H1 (cell line): ENCODE results near the gene CASP1. TPM values are rescaled to one million over a fixed set of nuclear protein-coding genes. Genes with fewer than 3 reads are reported as not detected.

Experiments used
- BACH1 ChIP-seq: IDR thresholded peaks from 2 replicates; pipeline ENCODE4 v1.6.1; 2012; ENCODE audit warnings: low read length, improper control_type of control experiment
- BCL11A ChIP-seq, 2 experiments: IDR thresholded peaks; one replicate each; pipeline ENCODE4 v1.6.1; 2011; ENCODE audit warnings: low read depth in 2 of 2, low read length in 2 of 2, mild to moderate bottlenecking in 2 of 2
- CBX8 ChIP-seq: fragments of 300-800, 300-1000 bp; sonication (generic); IDR thresholded peaks from 2 replicates; pipeline ENCODE4 v1.7.1; 2016; ENCODE audit warnings: low read depth, low read length, borderline replicate concordance
- JUND ChIP-seq: IDR thresholded peaks from 2 replicates; pipeline ENCODE4 v1.6.1; 2011; ENCODE audit warnings: mild to moderate bottlenecking, improper control_type of control experiment, low read length
- PHF8 ChIP-seq: fragments of 200-600 bp; sonication (generic); conservative IDR thresholded peaks from 2 replicates; pipeline ENCODE4 v1.7.1; 2012; ENCODE audit warnings: low read depth, mild to moderate bottlenecking, inconsistent platforms, low read length, moderate library complexity
- RXRA ChIP-seq: IDR thresholded peaks from 2 replicates; pipeline ENCODE4 v1.6.1; 2011; ENCODE audit warnings: low read depth, mild to moderate bottlenecking, low read length, moderate library complexity; ENCODE audit not compliant: insufficient read depth
- SRF ChIP-seq: IDR thresholded peaks from 2 replicates; pipeline ENCODE4 v1.6.1; 2011; ENCODE audit warnings: mild to moderate bottlenecking, low read depth, low read length, moderate library complexity
- TAF1 ChIP-seq: IDR thresholded peaks from 2 replicates; pipeline ENCODE4 v1.6.1; 2011; ENCODE audit warnings: mild to moderate bottlenecking, low read depth, low read length
- YY1 ChIP-seq: IDR thresholded peaks from 2 replicates; pipeline ENCODE4 v1.6.1; 2011; ENCODE audit warnings: low read depth, mild to moderate bottlenecking, low read length
- polyA plus RNA-seq, 7 experiments: library from polyadenylated mRNA; depleted of rRNA in 3 of 7; stranded (reverse) in 5 of 7; unstranded in 2 of 7; fragments of >200 nt in 5 of 7; fragments of 200-250 nt in 2 of 7; gene quantifications; 1 replicate in 5 of 7; 2 replicates in 1 of 7; 4 replicates in 1 of 7; pipeline versions ENCODE4 v1.2.1 to v1.2.3, GENCODE V29; 2011 to 2013; ENCODE audit warnings: missing spikeins in 2 of 7, mixed read lengths in 2 of 7
- total RNA-seq: library from RNA; stranded (reverse); fragmentation: NEBNext Ultra II Directional; extraction: Animal tissue kit (Norgen Biotek cat#: 25700); gene quantifications from 2 replicates; pipeline ENCODE4 v1.2.1, GENCODE V29; 2021
- TF ChIP-seq, protein P1 (sequence below): IDR thresholded peaks from 2 replicates; pipeline ENCODE4 v1.6.1; 2012; ENCODE audit warnings: inconsistent platforms
- TF ChIP-seq, protein P2 (sequence below): IDR thresholded peaks from 2 replicates; pipeline ENCODE4 v1.6.1; 2012; ENCODE audit warnings: inconsistent platforms
- TF ChIP-seq, protein P3 (sequence below): IDR thresholded peaks from 2 replicates; pipeline ENCODE4 v1.6.1; 2011; ENCODE audit warnings: low read length, improper control_type of control experiment

Gene CASP1
- total and polyA plus RNA-seq, 2 of the 8 experiments (the other 6 are each of a cell fraction or from before 2014, with no cell fraction given), result not detected

DNA sequence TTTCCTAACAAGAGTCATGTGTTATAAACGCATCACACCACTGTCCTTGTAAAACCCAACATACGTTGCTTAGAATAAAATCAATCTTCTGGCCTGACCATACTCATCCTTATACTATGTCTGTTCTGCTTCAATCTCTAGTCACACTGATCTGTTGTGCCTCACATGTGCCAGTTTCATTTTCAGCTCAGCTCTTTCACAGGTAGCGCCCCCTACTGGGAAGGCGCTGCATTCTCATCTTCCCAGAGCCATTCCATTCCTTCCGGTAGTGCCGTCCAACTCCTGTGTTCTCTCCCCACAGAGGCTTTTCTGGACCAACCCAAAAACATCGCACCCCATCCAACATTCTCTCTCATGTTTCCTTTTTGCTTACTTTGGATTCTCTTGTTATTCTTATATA is 34.1 kb downstream of the CASP1 start (continued):
- TF ChIP-seq PHF8, result no peak
- no peak for TF ChIP-seq YY1
- no peak for TF ChIP-seq CBX8
- TF ChIP-seq TAF1, result no peak
- TF ChIP-seq RXRA, result no peak
- no peak for TF ChIP-seq BACH1
- TF ChIP-seq SRF, result no peak
- TF ChIP-seq, protein P1, sequence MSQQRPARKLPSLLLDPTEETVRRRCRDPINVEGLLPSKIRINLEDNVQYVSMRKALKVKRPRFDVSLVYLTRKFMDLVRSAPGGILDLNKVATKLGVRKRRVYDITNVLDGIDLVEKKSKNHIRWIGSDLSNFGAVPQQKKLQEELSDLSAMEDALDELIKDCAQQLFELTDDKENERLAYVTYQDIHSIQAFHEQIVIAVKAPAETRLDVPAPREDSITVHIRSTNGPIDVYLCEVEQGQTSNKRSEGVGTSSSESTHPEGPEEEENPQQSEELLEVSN, result no peak
- TF ChIP-seq, protein P2, sequence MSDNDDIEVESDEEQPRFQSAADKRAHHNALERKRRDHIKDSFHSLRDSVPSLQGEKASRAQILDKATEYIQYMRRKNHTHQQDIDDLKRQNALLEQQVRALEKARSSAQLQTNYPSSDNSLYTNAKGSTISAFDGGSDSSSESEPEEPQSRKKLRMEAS, result peak; percentile 56
- TF ChIP-seq BCL11A (IDR thresholded peaks at IDR 0.05; ENCODE audit: low read depth in 2 of 2, low read length in 2 of 2), result no peak
- TF ChIP-seq, protein P3, sequence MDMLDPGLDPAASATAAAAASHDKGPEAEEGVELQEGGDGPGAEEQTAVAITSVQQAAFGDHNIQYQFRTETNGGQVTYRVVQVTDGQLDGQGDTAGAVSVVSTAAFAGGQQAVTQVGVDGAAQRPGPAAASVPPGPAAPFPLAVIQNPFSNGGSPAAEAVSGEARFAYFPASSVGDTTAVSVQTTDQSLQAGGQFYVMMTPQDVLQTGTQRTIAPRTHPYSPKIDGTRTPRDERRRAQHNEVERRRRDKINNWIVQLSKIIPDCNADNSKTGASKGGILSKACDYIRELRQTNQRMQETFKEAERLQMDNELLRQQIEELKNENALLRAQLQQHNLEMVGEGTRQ, result no peak
- no peak for TF ChIP-seq JUND
